ENCODE measurements around the gene ATG7.
A peak's percentile ranks its signal among the peaks of the same experiment; 100 is the strongest.
"Not testable (repeated sequence)": the region's sequence is repeated elsewhere in the genome, so short reads cannot be mapped to it uniquely, and the experiment has no call there.

The ATG7 gene

GRCh38 chr3:11323813-11324212, 51.6 kb downstream of the ATG7 start:
- no peaks in the 10 kb centered on the region; the same call in 1 of the 2 replicates for H3K36me3 ChIP-seq (ENCODE audit: control insufficient read depth, insufficient read depth, low read length)
- no peak overlapping the region for H3K4me3 ChIP-seq (ENCODE audit: low read length)
- WGBS (ENCODE audit: insufficient coverage, insufficient read length): no CpG with 5 or more reads among the region's 3 CpGs

GRCh38 chr3:11327619-11328018, 55.4 kb downstream of the ATG7 start:
- no peaks in the 10 kb centered on the region for H3K27me3 ChIP-seq (ENCODE audit: control insufficient read depth, insufficient read depth, low read length)
- no CpG with 5 or more reads among the region's 3 CpGs for WGBS (ENCODE audit: insufficient coverage, insufficient read length)
- H3K36me3 ChIP-seq (ENCODE audit: control insufficient read depth, insufficient read depth, low read length): no peaks in the 10 kb centered on the region; the same call in 1 of the 2 replicates
- no peaks in the 10 kb centered on the region for H3K4me1 ChIP-seq (ENCODE audit: control insufficient read depth, insufficient read depth, low read length)
- H3K27ac ChIP-seq (ENCODE audit: low read length): no peak overlapping the region
- H3K9me3 ChIP-seq (ENCODE audit: control insufficient read depth, insufficient read depth, low read length): no peaks in the 10 kb centered on the region
- H3K4me3 ChIP-seq (ENCODE audit: low read length): no peak overlapping the region
- DNase-seq (ENCODE audit: low read depth, low spot score): no peak

More at GRCh38 chr3:11323813-11324212, 51.6 kb downstream of the ATG7 start:
- Histone ChIP-seq H3K27me3 (ENCODE audit: control insufficient read depth, insufficient read depth, low read length) (no peaks in the 10 kb centered on the region), H3K9me3 (ENCODE audit: control insufficient read depth, insufficient read depth, low read length) (no peaks in the 10 kb centered on the region), H3K27ac (ENCODE audit: low read length) (no peak overlapping the region), H3K4me1 (ENCODE audit: control insufficient read depth, insufficient read depth, low read length) (no peaks in the 10 kb centered on the region)
- DNase-seq (ENCODE audit: low read depth, low spot score): no peak

- H3K9me3 ChIP-seq (ENCODE audit: control insufficient read depth, insufficient read depth, low read length): no peaks in the 10 kb centered on the region
- DNase-seq (ENCODE audit: low read depth, low spot score): no peak
- no peak overlapping the region for H3K4me3 ChIP-seq (ENCODE audit: low read length)
- H3K27me3 ChIP-seq (ENCODE audit: control insufficient read depth, insufficient read depth, low read length): no peaks in the 10 kb centered on the region
- WGBS (ENCODE audit: insufficient coverage, insufficient read length): 100% methylated on average over 3 of the region's 10 CpGs
- H3K27ac ChIP-seq (ENCODE audit: low read length): no peak overlapping the region
- no peaks in the 10 kb centered on the region; the same call in 1 of the 2 replicates for H3K36me3 ChIP-seq (ENCODE audit: control insufficient read depth, insufficient read depth, low read length)
- H3K4me1 ChIP-seq (ENCODE audit: control insufficient read depth, insufficient read depth, low read length): no peaks in the 10 kb centered on the region
Observed at GRCh38 chr3:11328196-11328945, 56.2 kb downstream of the ATG7 start.

DNA sequence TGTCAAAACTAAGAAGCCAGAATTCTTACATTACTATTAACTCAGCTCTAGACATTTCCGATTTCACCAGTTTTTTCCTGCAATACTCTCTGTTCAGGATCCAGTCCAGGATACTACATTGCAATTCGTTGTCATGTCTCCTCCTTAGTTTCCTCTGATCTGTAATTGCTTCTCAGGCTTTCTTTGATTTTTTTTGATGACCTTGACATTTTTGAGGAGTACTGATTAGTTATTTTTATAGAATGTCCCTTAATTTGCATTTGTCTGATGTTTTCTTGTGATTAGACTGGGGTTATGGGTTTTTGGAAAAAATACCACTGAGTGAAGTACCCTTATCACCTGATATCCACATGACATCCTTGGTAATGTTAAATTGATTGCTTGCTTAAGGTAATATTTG, 57.6 kb downstream of the ATG7 start:
- WGBS (ENCODE audit: insufficient coverage, insufficient read length): no CpG with 5 or more reads among the region's 2 CpGs
- Histone ChIP-seq H3K4me3 (ENCODE audit: low read length) (no peak overlapping the region), H3K27ac (ENCODE audit: low read length) (no peak overlapping the region), H3K9me3 (ENCODE audit: control insufficient read depth, insufficient read depth, low read length) (no peaks in the 10 kb centered on the region), H3K27me3 (ENCODE audit: control insufficient read depth, insufficient read depth, low read length) (no peaks in the 10 kb centered on the region), H3K4me1 (ENCODE audit: control insufficient read depth, insufficient read depth, low read length) (no peaks in the 10 kb centered on the region), H3K36me3 (ENCODE audit: control insufficient read depth, insufficient read depth, low read length) (no peaks in the 10 kb centered on the region; the same call in 1 of the 2 replicates)
- DNase-seq (ENCODE audit: low read depth, low spot score): no peak

GRCh38 chr3:11331101-11331500, 58.9 kb downstream of the ATG7 start:
- DNase-seq (ENCODE audit: low read depth, low spot score): no peak
- Histone ChIP-seq H3K9me3 (ENCODE audit: control insufficient read depth, insufficient read depth, low read length) (no peaks in the 10 kb centered on the region), H3K4me3 (ENCODE audit: low read length) (no peak overlapping the region), H3K4me1 (ENCODE audit: control insufficient read depth, insufficient read depth, low read length) (no peaks in the 10 kb centered on the region), H3K27ac (ENCODE audit: low read length) (no peak overlapping the region), H3K36me3 (ENCODE audit: control insufficient read depth, insufficient read depth, low read length) (no peaks in the 10 kb centered on the region), H3K27me3 (ENCODE audit: control insufficient read depth, insufficient read depth, low read length) (no peaks in the 10 kb centered on the region)
- no CpG with 5 or more reads among the region's 1 CpG for WGBS (ENCODE audit: insufficient coverage, insufficient read length)

DNA sequence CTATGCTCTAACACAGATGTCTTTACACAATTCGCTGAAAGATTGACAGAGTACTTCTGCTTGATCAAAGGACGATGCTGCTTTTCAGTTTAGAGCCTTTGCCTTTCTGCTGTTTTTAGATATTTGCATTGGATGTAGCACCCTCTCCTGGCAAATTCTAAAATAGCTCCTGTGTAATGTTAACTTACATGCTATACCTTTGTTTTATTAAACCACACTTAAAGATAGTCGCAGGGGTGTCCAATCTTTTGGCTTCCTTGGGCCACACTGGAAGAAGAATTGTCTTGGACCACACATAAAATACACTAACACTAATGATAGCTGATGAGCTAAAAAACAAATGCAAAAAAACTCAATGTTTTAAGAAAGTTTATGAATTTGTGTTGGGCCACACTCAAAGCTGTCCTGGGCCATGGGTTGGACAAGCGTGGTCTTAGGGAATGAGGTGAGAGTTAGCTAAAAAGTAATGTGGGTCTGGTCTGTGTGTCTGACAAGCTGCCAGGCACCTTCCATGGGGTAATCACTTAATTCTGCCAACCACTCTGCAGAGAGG, 62.9 kb downstream of the ATG7 start:
- Histone ChIP-seq H3K9me3 (ENCODE audit: control insufficient read depth, insufficient read depth, low read length) (no peaks in the 10 kb centered on the region), H3K4me1 (ENCODE audit: control insufficient read depth, insufficient read depth, low read length) (no peaks in the 10 kb centered on the region), H3K27ac (ENCODE audit: low read length) (no peak overlapping the region), H3K36me3 (ENCODE audit: control insufficient read depth, insufficient read depth, low read length) (no peaks in the 10 kb centered on the region), H3K27me3 (ENCODE audit: control insufficient read depth, insufficient read depth, low read length) (no peaks in the 10 kb centered on the region), H3K4me3 (ENCODE audit: low read length) (no peak overlapping the region)
- no CpG with 5 or more reads among the region's 4 CpGs for WGBS (ENCODE audit: insufficient coverage, insufficient read length)
- peak; percentile 25 for DNase-seq (ENCODE audit: low read depth, low spot score)

GRCh38 chr3:11339541-11339940, 67.3 kb downstream of the ATG7 start:
- no peaks in the 10 kb centered on the region for H3K9me3 ChIP-seq (ENCODE audit: control insufficient read depth, insufficient read depth, low read length)
- no peak overlapping the region for H3K4me3 ChIP-seq (ENCODE audit: low read length)
- no CpG with 5 or more reads among the region's 3 CpGs for WGBS (ENCODE audit: insufficient coverage, insufficient read length)
- H3K27me3 ChIP-seq (ENCODE audit: control insufficient read depth, insufficient read depth, low read length): no peaks in the 10 kb centered on the region
- no peaks in the 10 kb centered on the region for H3K4me1 ChIP-seq (ENCODE audit: control insufficient read depth, insufficient read depth, low read length)
- H3K27ac ChIP-seq (ENCODE audit: low read length): no peak overlapping the region
- no peaks in the 10 kb centered on the region for H3K36me3 ChIP-seq (ENCODE audit: control insufficient read depth, insufficient read depth, low read length)
- no peak for DNase-seq (ENCODE audit: low read depth, low spot score)

GRCh38 chr3:11346416-11346815, 74.2 kb downstream of the ATG7 start:
- no peak for DNase-seq (ENCODE audit: low read depth, low spot score)
- H3K9me3 ChIP-seq (ENCODE audit: control insufficient read depth, insufficient read depth, low read length): no peaks in the 10 kb centered on the region
- no CpG with 5 or more reads among the region's 1 CpG for WGBS (ENCODE audit: insufficient coverage, insufficient read length)
- H3K27me3 ChIP-seq (ENCODE audit: control insufficient read depth, insufficient read depth, low read length): no peaks in the 10 kb centered on the region
- H3K36me3 ChIP-seq (ENCODE audit: control insufficient read depth, insufficient read depth, low read length): no peaks in the 10 kb centered on the region; the same call in 1 of the 2 replicates
- H3K4me3 ChIP-seq (ENCODE audit: low read length): no peak overlapping the region
- H3K4me1 ChIP-seq (ENCODE audit: control insufficient read depth, insufficient read depth, low read length): no peaks in the 10 kb centered on the region
- no peak overlapping the region for H3K27ac ChIP-seq (ENCODE audit: low read length)

DNA sequence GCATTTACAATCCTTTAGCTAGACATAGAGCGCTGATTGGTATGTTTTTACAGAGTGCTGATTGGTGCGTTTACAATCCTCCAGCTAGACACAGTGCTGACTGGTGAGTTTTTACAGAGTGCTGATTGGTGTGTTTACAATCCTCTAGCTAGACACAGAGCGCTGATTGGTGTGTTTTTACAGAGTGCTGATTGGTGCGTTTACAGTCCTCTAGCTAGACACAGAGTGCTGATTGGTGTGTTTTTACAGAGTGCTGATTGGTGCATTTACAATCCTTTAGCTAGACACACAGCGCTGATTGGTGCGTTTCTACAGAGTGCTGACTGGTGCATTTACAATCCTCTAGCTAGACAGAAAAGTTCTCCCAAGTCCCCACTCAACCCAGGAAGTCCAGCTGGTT, 76.7 kb downstream of the ATG7 start:
- not testable (repeated sequence) for H3K4me3 ChIP-seq (ENCODE audit: low read length); H3K36me3 ChIP-seq (ENCODE audit: control insufficient read depth, insufficient read depth, low read length); H3K27me3 ChIP-seq (ENCODE audit: control insufficient read depth, insufficient read depth, low read length); H3K27ac ChIP-seq (ENCODE audit: low read length); H3K4me1 ChIP-seq (ENCODE audit: control insufficient read depth, insufficient read depth, low read length); H3K9me3 ChIP-seq (ENCODE audit: control insufficient read depth, insufficient read depth, low read length); DNase-seq (ENCODE audit: low read depth, low spot score)
- WGBS (ENCODE audit: insufficient coverage, insufficient read length): no CpG with 5 or more reads among the region's 6 CpGs

GRCh38 chr3:11349446-11349845, 77.2 kb downstream of the ATG7 start:
- Histone ChIP-seq H3K4me1 (ENCODE audit: control insufficient read depth, insufficient read depth, low read length) (no peaks in the 10 kb centered on the region), H3K27ac (ENCODE audit: low read length) (no peak overlapping the region), H3K9me3 (ENCODE audit: control insufficient read depth, insufficient read depth, low read length) (no peaks in the 10 kb centered on the region), H3K4me3 (ENCODE audit: low read length) (no peak overlapping the region), H3K36me3 (ENCODE audit: control insufficient read depth, insufficient read depth, low read length) (no peaks in the 10 kb centered on the region; the same call in 1 of the 2 replicates), H3K27me3 (ENCODE audit: control insufficient read depth, insufficient read depth, low read length) (no peaks in the 10 kb centered on the region)
- WGBS (ENCODE audit: insufficient coverage, insufficient read length): 90% methylated on average over 1 of the region's 2 CpGs
- DNase-seq (ENCODE audit: low read depth, low spot score): no peak

DNA sequence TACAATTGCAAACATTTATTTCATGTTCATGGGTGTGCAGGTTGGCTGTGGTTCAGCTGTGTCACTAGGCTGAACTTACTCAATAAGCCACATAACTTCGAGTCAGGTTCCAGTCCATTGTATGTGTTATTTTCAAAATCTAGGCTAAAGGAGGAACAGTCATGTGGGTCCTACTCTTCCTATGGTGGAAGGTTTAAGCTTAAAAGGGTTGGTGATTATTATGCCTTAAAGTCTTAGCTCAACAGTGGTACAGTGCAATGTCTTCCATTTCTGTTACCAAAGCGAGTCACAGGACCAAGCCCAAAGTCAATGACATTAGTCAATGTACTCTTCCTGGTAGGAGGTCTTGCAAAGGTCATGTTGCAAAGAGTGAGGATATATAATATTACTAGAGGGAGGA, 78.2 kb downstream of the ATG7 start:
- H3K4me1 ChIP-seq (ENCODE audit: control insufficient read depth, insufficient read depth, low read length): no peaks in the 10 kb centered on the region
- no peaks in the 10 kb centered on the region; the same call in 1 of the 2 replicates for H3K36me3 ChIP-seq (ENCODE audit: control insufficient read depth, insufficient read depth, low read length)
- no peaks in the 10 kb centered on the region for H3K27me3 ChIP-seq (ENCODE audit: control insufficient read depth, insufficient read depth, low read length)
- WGBS (ENCODE audit: insufficient coverage, insufficient read length): no CpG with 5 or more reads among the region's 2 CpGs
- no peak for DNase-seq (ENCODE audit: low read depth, low spot score)
- no peak overlapping the region for H3K27ac ChIP-seq (ENCODE audit: low read length)
- H3K4me3 ChIP-seq (ENCODE audit: low read length): no peak overlapping the region
- H3K9me3 ChIP-seq (ENCODE audit: control insufficient read depth, insufficient read depth, low read length): no peaks in the 10 kb centered on the region

All from iPS DF 6.9 (cell line).